ENCODE data around the gene ZNF784.

DNA sequence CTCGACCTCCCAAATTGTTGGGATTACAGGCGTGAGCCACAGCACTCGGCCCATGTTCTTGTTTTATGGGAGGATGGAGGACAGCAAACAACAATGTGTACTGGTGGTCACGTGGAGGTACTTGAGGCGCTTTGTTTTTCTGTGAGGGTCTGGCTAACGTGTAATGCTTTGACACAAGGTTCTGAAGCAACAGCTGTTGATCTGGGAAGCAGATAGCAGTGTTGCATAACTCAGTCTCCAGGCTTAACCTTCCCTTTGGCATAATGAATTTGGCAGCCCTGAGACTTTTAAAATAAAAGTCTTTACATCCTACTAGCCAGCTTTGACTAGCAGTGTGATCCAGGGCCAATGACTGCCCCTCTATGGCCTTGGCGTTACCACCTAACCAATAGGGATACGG is 9.5 kb upstream of the ZNF784 start:
- TF ChIP-seq EZH2 (IDR thresholded peaks at IDR 0.05; ENCODE audit: insufficient read depth, poor library complexity, severe bottlenecking) = no peak
- no peak for TF ChIP-seq EZH2phosphoT487 (IDR thresholded peaks at IDR 0.05; ENCODE audit: insufficient read depth, low read depth)
